Stomach (tissue), 9 donors: Measurements from ENCODE around the gene THADA. TPM values are rescaled to one million over a fixed set of nuclear protein-coding genes. Genes with fewer than 3 reads are reported as not detected.
A peak's percentile ranks its signal among the peaks of the same experiment; 100 is the strongest.

Source experiments
- DNase-seq, 2 donors: peaks; one replicate each; pipeline versions ENCODE4 v3.0.0 to v3.0.0-alpha.2; 2013 to 2019
- H3K27ac ChIP-seq, 5 donors: fragments of 200-600 bp in 4 of 5; sonication (generic) in 4 of 5; one replicate each; pipeline ENCODE4 v1.5.1; 2013 to 2019; ENCODE audit warnings: mild to moderate bottlenecking in 1 of 5, moderate library complexity in 1 of 5
- H3K27me3 ChIP-seq, 3 donors: fragments of 200-600 bp; sonication (generic); one replicate each; pipeline ENCODE4 v1.5.1; 2017 to 2019; ENCODE audit warnings: mixed run types in 1 of 3
- H3K36me3 ChIP-seq, 4 donors: fragments of 200-600 bp; sonication (generic); 1 replicate in 3 of 4; 2 replicates in 1 of 4; pipeline ENCODE4 v1.5.1; 2016 to 2019
- H3K4me1 ChIP-seq, 4 donors: fragments of 200-600 bp; sonication (generic); one replicate each; pipeline ENCODE4 v1.5.1; 2016 to 2019
- H3K4me3 ChIP-seq, 4 donors: fragments of 200-600 bp; sonication (generic) in 3 of 4; one replicate each; pipeline ENCODE4 v1.5.1; 2016 to 2019; ENCODE audit warnings: mild to moderate bottlenecking in 1 of 4
- H3K9me3 ChIP-seq, 4 donors: fragments of 200-600 bp; sonication (generic); one replicate each; pipeline ENCODE4 v1.5.1; 2016 to 2019
- EP300 ChIP-seq: sonication (generic); formaldehyde crosslinking; IDR thresholded peaks from one replicate; pipeline ENCODE4 v1.6.1; 2017; ENCODE audit warnings: antibody characterized with exemption
- POLR2A ChIP-seq, 4 donors: fragments of 450-650 bp; IDR thresholded peaks; one replicate each; pipeline ENCODE4 v1.6.1; 2016; ENCODE audit warnings: antibody characterized with exemption in 4 of 4, control low read depth in 2 of 4, mild to moderate bottlenecking in 1 of 4, moderate library complexity in 1 of 4
- POLR2AphosphoS5 ChIP-seq, 3 donors: sonication (generic); formaldehyde crosslinking; IDR thresholded peaks; one replicate each; pipeline ENCODE4 v1.6.1; 2016; ENCODE audit warnings: antibody characterized with exemption in 3 of 3
- WGBS, 5 donors: extraction: QIAGEN DNeasy Blood & Tissue Kit in 3 of 5; methylation state at CpG; one replicate each; pipeline versions ENCODE4 v1.1.5 to v1.1.7; 2013 to 2018; 5-methylcytosine and 5-hydroxymethylcytosine counted together
- intact Hi-C: fragments of 100-400 bp; cut with DNase I; formaldehyde crosslinking; loops from one replicate; pipeline ENCODE4 v1.15.1; 2023; ENCODE audit warnings: low total_unique reads
- polyA plus RNA-seq, 3 donors: library from polyadenylated mRNA; stranded (reverse); fragments of 200-250 nt; gene quantifications; one replicate each; pipeline ENCODE4 v1.2.3, GENCODE V29; 2013
- total RNA-seq, 5 donors: library from RNA; depleted of rRNA; stranded (reverse); fragments of >200 nt; gene quantifications; one replicate each; pipeline versions ENCODE4 v1.1.0 to v1.2.3, GENCODE V29; 2014 to 2016
- TF ChIP-seq, protein P1 (sequence below), 7 experiments: fragments of 450-650 bp in 4 of 7; fragments of 200-600 bp in 3 of 7; sonication (generic) in 3 of 7; IDR thresholded peaks; one replicate each; pipeline ENCODE4 v1.5.1; 2016 to 2019; ENCODE audit warnings: antibody characterized with exemption in 7 of 7, control low read depth in 2 of 7, mild to moderate bottlenecking in 1 of 7
- donor health status: healthy with polysubstance abuse.
- donor health status: Bipolar disorder and iron deficiency.
- donor health status: healthy.

The THADA gene
- total and polyA plus RNA-seq, 8 donors, result 8.0 to 109 (median 31.9) TPM

DNA sequence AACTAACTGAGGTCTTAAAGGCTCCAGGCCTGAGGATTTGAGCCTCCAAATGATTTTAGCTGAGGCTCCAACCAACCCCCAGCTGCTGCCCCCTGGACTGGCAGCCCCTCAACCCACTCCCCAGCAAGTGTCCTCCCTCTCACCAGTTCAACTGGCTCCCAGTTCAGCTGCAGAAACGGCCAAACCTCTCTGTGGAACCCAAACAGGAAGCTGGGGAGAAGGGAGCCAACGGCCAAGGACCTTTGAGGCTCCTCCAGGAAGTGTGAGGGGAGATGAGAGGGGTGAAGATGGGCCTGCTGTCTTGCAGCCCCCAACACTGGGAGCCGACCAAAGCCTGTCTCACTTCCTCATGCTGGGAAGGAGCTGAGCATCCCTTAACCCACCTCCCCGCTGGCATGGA, 394.3 kb downstream of the THADA start:
- TF ChIP-seq EP300, result no peak
- TF ChIP-seq POLR2AphosphoS5 (IDR thresholded peaks at IDR 0.05), result no peak
- no peaks in the 10 kb centered on the region for H3K36me3 ChIP-seq
- DNase-seq, result no peak
- no peak overlapping the region for H3K27ac ChIP-seq
- no peak overlapping the region for H3K4me3 ChIP-seq
- H3K9me3 ChIP-seq, result no peaks in the 10 kb centered on the region
- no peaks in the 10 kb centered on the region for H3K27me3 ChIP-seq
- H3K4me1 ChIP-seq, result peaks cover 9 to 27% (median 10%) of the 10 kb centered on the region in 4 donors
- WGBS, 5 donors, result 55 to 79% (median 66%) methylated on average over 3 to 4 of the region's 4 CpGs
- intact Hi-C loops, result no loop called here

DNA sequence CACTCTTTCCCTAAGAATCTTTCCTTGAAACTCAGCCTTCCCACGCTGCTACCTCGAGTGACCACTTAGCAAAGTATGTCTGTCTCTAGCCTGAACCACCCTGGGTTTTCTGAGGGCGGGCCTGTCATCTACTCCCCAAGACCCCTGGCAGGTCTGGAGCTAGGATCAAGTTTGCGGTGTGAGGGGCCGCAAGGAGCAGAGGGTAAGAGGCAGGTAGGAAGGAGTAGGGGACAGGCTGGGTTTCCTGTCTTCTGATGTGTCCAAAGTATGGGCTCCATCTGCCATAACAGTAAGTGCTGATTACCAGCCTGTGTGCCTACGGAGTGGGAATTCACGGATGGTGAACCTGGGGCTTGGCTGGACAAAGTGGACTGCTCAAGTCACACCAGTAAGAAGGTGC, 394.8 kb downstream of the THADA start:
- H3K9me3 ChIP-seq, result no peaks in the 10 kb centered on the region
- no peak for TF ChIP-seq POLR2AphosphoS5 (IDR thresholded peaks at IDR 0.05)
- TF ChIP-seq EP300, result no peak
- TF ChIP-seq POLR2A (IDR thresholded peaks at IDR 0.05), result no peak
- TF ChIP-seq, protein P1, sequence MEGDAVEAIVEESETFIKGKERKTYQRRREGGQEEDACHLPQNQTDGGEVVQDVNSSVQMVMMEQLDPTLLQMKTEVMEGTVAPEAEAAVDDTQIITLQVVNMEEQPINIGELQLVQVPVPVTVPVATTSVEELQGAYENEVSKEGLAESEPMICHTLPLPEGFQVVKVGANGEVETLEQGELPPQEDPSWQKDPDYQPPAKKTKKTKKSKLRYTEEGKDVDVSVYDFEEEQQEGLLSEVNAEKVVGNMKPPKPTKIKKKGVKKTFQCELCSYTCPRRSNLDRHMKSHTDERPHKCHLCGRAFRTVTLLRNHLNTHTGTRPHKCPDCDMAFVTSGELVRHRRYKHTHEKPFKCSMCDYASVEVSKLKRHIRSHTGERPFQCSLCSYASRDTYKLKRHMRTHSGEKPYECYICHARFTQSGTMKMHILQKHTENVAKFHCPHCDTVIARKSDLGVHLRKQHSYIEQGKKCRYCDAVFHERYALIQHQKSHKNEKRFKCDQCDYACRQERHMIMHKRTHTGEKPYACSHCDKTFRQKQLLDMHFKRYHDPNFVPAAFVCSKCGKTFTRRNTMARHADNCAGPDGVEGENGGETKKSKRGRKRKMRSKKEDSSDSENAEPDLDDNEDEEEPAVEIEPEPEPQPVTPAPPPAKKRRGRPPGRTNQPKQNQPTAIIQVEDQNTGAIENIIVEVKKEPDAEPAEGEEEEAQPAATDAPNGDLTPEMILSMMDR (IDR thresholded peaks at IDR 0.05), result no peak
- no peaks in the 10 kb centered on the region for H3K36me3 ChIP-seq
- H3K4me1 ChIP-seq, result peaks cover 9 to 29% (median 10%) of the 10 kb centered on the region in 4 donors
- 92 to 100% (median 96%) methylated on average over 7 of the region's 7 CpGs for WGBS, 5 donors
- intact Hi-C loops, result no loop called here
- no peaks in the 10 kb centered on the region for H3K27me3 ChIP-seq
- no peak overlapping the region for H3K4me3 ChIP-seq
- H3K27ac ChIP-seq, result no peak overlapping the region
- DNase-seq, result no peak

DNA sequence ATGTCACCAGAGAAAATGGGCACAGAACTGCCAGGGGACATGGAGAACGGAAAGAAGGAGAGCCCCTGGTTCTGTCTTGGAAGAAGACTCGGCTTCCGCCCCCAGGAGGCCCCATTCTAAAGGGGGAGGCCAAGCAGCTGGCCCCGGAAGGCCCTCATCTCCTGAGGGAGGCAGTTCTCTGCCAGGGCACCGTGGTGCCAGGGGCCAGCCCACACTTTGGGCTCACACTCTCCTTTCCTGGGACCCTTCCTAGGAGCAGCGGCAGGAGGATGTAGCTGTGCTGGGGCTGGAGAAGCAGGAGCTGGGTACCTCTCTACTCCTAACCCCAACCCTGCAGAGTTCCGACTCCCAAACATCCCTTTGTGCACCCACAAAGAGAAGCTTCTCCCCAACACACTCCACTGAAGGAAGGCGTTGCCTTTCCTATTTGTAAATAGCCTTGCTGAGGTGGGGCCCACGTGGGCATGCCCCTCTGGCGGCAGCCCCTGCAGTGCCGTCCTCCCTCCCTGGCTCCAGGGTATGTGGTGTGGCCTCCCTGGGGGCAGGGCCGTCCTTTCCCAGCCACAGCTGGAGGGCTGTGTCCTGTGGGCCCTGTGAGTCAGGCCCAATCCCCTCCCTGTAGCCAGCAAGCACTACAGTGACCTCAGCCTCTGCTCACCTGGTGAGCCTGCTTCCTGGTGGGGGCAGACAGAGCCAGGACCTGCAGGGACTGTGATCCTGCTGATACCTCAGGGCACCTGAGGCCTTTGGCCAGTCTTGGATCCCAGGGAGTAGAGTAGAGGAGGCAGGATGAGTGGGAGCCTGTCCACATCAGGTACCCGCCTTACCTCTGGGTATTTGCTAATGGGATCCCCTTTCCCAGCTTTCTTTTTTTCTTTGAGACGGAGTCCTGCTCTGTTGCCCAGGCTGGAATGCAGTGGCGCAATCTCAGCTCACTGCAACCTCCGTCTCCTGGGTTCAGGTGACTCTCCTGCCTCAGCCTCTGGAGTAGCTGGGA, 396.0 kb downstream of the THADA start:
- TF ChIP-seq EP300 (no peak), POLR2A (IDR thresholded peaks at IDR 0.05) (no peak), POLR2AphosphoS5 (IDR thresholded peaks at IDR 0.05) (peak in 2 of 3 donors; percentile 63 to 79)
- TF ChIP-seq, protein P1 (IDR thresholded peaks at IDR 0.05), result no peak
- DNase-seq, result peak; percentile 66 to 89
- H3K9me3 ChIP-seq, result no peaks in the 10 kb centered on the region
- intact Hi-C loops, result no loop called here
- peaks cover 9 to 41% (median 14%) of the 10 kb centered on the region in 4 donors for H3K4me1 ChIP-seq
- H3K27me3 ChIP-seq, result no peaks in the 10 kb centered on the region
- no peak overlapping the region for H3K4me3 ChIP-seq
- 68 to 78% (median 71%) methylated on average over 14 to 16 of the region's 16 CpGs for WGBS, 5 donors
- H3K36me3 ChIP-seq, result no peaks in the 10 kb centered on the region
- peak overlapping the region; percentile 44 to 76 (median 69) for H3K27ac ChIP-seq

DNA sequence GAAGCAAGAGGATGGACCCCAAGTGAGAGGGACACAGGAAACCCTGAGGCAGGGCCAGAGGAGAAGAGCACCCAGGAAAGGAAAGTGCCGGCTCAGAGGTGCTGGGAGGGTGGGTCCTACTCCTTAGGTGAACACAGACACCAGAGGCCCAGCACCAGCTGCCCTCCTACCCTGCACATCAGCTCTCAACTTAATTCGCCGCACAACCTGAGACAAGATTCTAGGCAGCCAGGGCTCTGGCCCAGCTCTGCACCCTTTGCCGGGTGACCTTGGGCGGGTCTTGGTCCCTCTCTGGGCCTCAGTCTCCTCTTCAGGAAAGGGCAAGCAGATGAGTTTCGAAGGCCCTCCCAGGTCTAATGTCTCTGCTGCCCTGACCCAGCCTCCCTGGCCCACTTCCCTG, 397.6 kb downstream of the THADA start:
- H3K4me3 ChIP-seq, result no peak overlapping the region
- no peaks in the 10 kb centered on the region for H3K27me3 ChIP-seq
- WGBS, 5 donors, result 96 to 100% (median 98%) methylated on average over 3 to 6 of the region's 6 CpGs
- H3K4me1 ChIP-seq, result peaks cover 21 to 56% (median 27%) of the 10 kb centered on the region in 4 donors
- DNase-seq, result no peak
- TF ChIP-seq, protein P1 (IDR thresholded peaks at IDR 0.05), result no peak
- TF ChIP-seq POLR2A (IDR thresholded peaks at IDR 0.05), result no peak
- no peak for TF ChIP-seq EP300
- TF ChIP-seq POLR2AphosphoS5 (IDR thresholded peaks at IDR 0.05), result no peak
- H3K27ac ChIP-seq, result no peak overlapping the region
- intact Hi-C loops, result no loop called here
- H3K9me3 ChIP-seq, result no peaks in the 10 kb centered on the region
- no peaks in the 10 kb centered on the region for H3K36me3 ChIP-seq

DNA sequence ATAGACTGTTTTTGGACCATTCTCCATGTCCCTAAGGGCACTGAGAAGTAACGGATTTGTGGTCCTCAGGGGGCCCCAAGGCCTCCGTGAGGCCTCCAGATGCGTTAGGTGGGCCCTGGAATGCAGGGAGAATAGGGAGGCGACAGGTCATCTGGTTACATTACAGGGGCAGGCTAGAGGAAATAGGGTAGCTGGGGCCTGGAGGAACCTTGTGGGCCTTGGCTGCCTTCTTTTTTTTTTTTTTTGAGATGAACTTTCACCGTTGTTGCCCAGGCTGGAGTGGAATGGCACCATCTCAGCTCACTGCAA, 398.3 kb downstream of the THADA start:
- no peak overlapping the region for H3K27ac ChIP-seq
- 84 to 94% (median 92%) methylated on average over 5 of the region's 5 CpGs for WGBS, 5 donors

More for the DNA sequence above, 398.3 kb downstream of the THADA start:
- DNase-seq, result no peak
- H3K4me3 ChIP-seq, result no peak overlapping the region
- TF ChIP-seq POLR2A (IDR thresholded peaks at IDR 0.05) (no peak), EP300 (no peak), POLR2AphosphoS5 (IDR thresholded peaks at IDR 0.05) (no peak)
- TF ChIP-seq, protein P1 (IDR thresholded peaks at IDR 0.05), result no peak
- peaks cover 28 to 64% (median 33%) of the 10 kb centered on the region in 4 donors for H3K4me1 ChIP-seq
- H3K36me3 ChIP-seq, result no peaks in the 10 kb centered on the region
- intact Hi-C loops, result no loop called here
- H3K27me3 ChIP-seq, result no peaks in the 10 kb centered on the region
- no peaks in the 10 kb centered on the region for H3K9me3 ChIP-seq
